Panc1 (cell line): ENCODE data around the gene WNT10A. TPM values are rescaled to one million over a fixed set of nuclear protein-coding genes. Genes with fewer than 3 reads are reported as not detected.

ENCODE experiments used
- ATAC-seq: fragments of 200-7000 bp; cut with Tn5 transposase; 2 replicates; pipeline ENCODE4 v1.9.1; 2020; ENCODE audit warnings: mild to moderate bottlenecking, moderate library complexity
- BruUV-seq: library from RNA; stranded (reverse); fragments of 400-500 nt; replicated peaks from 2 replicates; lab custom pipeline; 2021; lab: Mats Ljungman, UMichigan
- CTCF ChIA-PET: fragments of 300-600 bp; sonication (Branson Sonifier 250); formaldehyde crosslinking; loops from one replicate; lab custom pipeline; 2022; ENCODE audit warnings: antibody characterized with exemption; lab: Charles Lee
- POLR2A ChIA-PET: fragments of 300-600 bp; sonication (Branson Sonifier 250); formaldehyde crosslinking; loops from one replicate; lab custom pipeline; 2022; ENCODE audit warnings: antibody characterized with exemption; lab: Charles Lee
- DNase-seq: peaks from one replicate; pipeline ENCODE4 v3.0.0-alpha.2; 2010; ENCODE audit warnings: low read depth, low spot score
- H3K27ac ChIP-seq: 2 replicates; pipeline ENCODE4 v1.5.1; 2011; ENCODE audit warnings: mild to moderate bottlenecking, low read length, inconsistent platforms
- H3K27me3 ChIP-seq: fragments of 200-500 bp; sonication (Bioruptor generic); 2 replicates; pipeline ENCODE4 v1.6.0; 2014; ENCODE audit warnings: low read length, inconsistent platforms; ENCODE audit not compliant: control insufficient read depth, insufficient read depth
- H3K36me3 ChIP-seq: fragments of 200-500 bp; sonication (Bioruptor generic); 2 replicates; pipeline ENCODE4 v1.5.1; 2014; ENCODE audit warnings: inconsistent platforms, mild to moderate bottlenecking, low read length, moderate library complexity; ENCODE audit not compliant: control insufficient read depth, insufficient read depth
- H3K4me1 ChIP-seq: 2 replicates; pipeline ENCODE4 v1.5.1; 2011; ENCODE audit warnings: inconsistent platforms, mild to moderate bottlenecking, low read length, moderate library complexity; ENCODE audit not compliant: control insufficient read depth, insufficient read depth
- H3K4me3 ChIP-seq, 2 experiments: 2 replicates each; pipeline ENCODE4 v1.5.1; 2011 to 2012; ENCODE audit warnings: low read depth in 2 of 2, low read length in 2 of 2, mild to moderate bottlenecking in 2 of 2, inconsistent platforms in 1 of 2, moderate library complexity in 1 of 2
- H3K9me3 ChIP-seq: fragments of 200-500 bp; sonication (Bioruptor generic); 2 replicates; pipeline ENCODE4 v1.5.1; 2014; ENCODE audit warnings: low read depth, mild to moderate bottlenecking, inconsistent platforms, low read length, moderate library complexity; ENCODE audit not compliant: control insufficient read depth, insufficient read depth
- CTCF ChIP-seq: fragments of 450-650 bp; IDR thresholded peaks from 2 replicates; pipeline ENCODE4 v1.5.1; 2017; ENCODE audit warnings: mild to moderate bottlenecking
- POLR2AphosphoS5 ChIP-seq: IDR thresholded peaks from 2 replicates; pipeline ENCODE4 v1.6.1; 2012; ENCODE audit warnings: mild to moderate bottlenecking, low read depth, low read length, moderate library complexity
- REST ChIP-seq, 2 experiments: IDR thresholded peaks; 2 replicates each; pipeline ENCODE4 v1.6.1; 2011 to 2012; ENCODE audit warnings: low read depth in 2 of 2, control low read depth in 1 of 2, low read length in 1 of 2, mild to moderate bottlenecking in 1 of 2, moderate library complexity in 1 of 2; ENCODE audit not compliant: insufficient read depth in 1 of 2
- SIN3A ChIP-seq: IDR thresholded peaks from 2 replicates; pipeline ENCODE4 v1.6.1; 2012; ENCODE audit warnings: low read depth, mild to moderate bottlenecking, low read length, moderate library complexity, borderline replicate concordance; ENCODE audit not compliant: insufficient read depth
- TCF7L2 ChIP-seq: IDR thresholded peaks from 2 replicates; pipeline ENCODE4 v1.6.1; 2011; ENCODE audit warnings: mild to moderate bottlenecking, low read depth, low read length, inconsistent platforms
- in situ Hi-C: cut with HindIII; loops from 2 replicates; pipeline ENCODE4 v1.10.0; 2016; ENCODE audit warnings: low sequenced_read_pairs, low pct_unique_long_range_greater_than_20kb
- intact Hi-C: fragments of 100-400 bp; cut with micrococcal nuclease; formaldehyde crosslinking; loops from one replicate; pipeline ENCODE4 v1.10.0; 2022; ENCODE audit not compliant: unreplicated experiment
- total RNA-seq: library from RNA; stranded (reverse); gene quantifications from one replicate; pipeline ENCODE4 v1.2.1, GENCODE V29; 2021; ENCODE audit not compliant: unreplicated experiment

The WNT10A gene
- total RNA-seq, 1 experiment from 2014 or later, result 9.2 TPM

- no peaks in the 10 kb centered on the region for H3K9me3 ChIP-seq
- TF ChIP-seq CTCF (no peak), REST (IDR thresholded peaks at IDR 0.05; ENCODE audit: insufficient read depth in 1 of 2, low read depth in 2 of 2, low read length in 1 of 2) (no peak), SIN3A (no peak), POLR2AphosphoS5 (no peak), TCF7L2 (no peak)
- no peak for DNase-seq
- ATAC-seq, result no peak
- H3K27ac ChIP-seq, result no peak overlapping the region
- no peak overlapping the region for H3K4me3 ChIP-seq
- H3K27me3 ChIP-seq, result no peaks in the 10 kb centered on the region
- in situ Hi-C loops (no loop called here), intact Hi-C loops (no loop called here)
- CTCF ChIA-PET, result interaction anchor here (0.7 to 2.0 kb wide), 2 partner anchors 11 kb away, joined by 4 to 10 read pairs; no protein-coding TSS in a partner anchor
- POLR2A ChIA-PET, result interaction anchor here (0.6 kb wide), 1 partner anchor 716 kb away, joined by 6 read pairs; no protein-coding TSS in a partner anchor
- no TSS peak for BruUV-seq
- peaks cover under 1% of the 10 kb centered on the region; the same call in 1 of the 2 replicates for H3K4me1 ChIP-seq
- no peaks in the 10 kb centered on the region for H3K36me3 ChIP-seq
Observed at GRCh38 chr2:218887079-218887478, 6.4 kb downstream of the WNT10A start.

- in situ Hi-C loops (no loop called here), intact Hi-C loops (no loop called here)
- no TSS peak for BruUV-seq
- Histone ChIP-seq H3K9me3 (no peaks in the 10 kb centered on the region), H3K4me1 (peaks cover 9% of the 10 kb centered on the region), H3K27me3 (no peaks in the 10 kb centered on the region), H3K27ac (no peak overlapping the region), H3K4me3 (no peak overlapping the region), H3K36me3 (no peaks in the 10 kb centered on the region)
- ATAC-seq (no peak), DNase-seq (no peak)
- POLR2A ChIA-PET, result no interaction called here
- TF ChIP-seq SIN3A (no peak), CTCF (no peak), TCF7L2 (no peak), REST (IDR thresholded peaks at IDR 0.05; ENCODE audit: insufficient read depth in 1 of 2, low read depth in 2 of 2, low read length in 1 of 2) (no peak), POLR2AphosphoS5 (no peak)
- CTCF ChIA-PET, result interaction anchor here (2.0 kb wide), 1 partner anchor 12 kb away, joined by 10 read pairs; no protein-coding TSS in a partner anchor
Observed at GRCh38 chr2:218888341-218888740, 7.7 kb downstream of the WNT10A start.
